ENCODE measurements around the gene ERAP2.

ERAP2 gene

DNA sequence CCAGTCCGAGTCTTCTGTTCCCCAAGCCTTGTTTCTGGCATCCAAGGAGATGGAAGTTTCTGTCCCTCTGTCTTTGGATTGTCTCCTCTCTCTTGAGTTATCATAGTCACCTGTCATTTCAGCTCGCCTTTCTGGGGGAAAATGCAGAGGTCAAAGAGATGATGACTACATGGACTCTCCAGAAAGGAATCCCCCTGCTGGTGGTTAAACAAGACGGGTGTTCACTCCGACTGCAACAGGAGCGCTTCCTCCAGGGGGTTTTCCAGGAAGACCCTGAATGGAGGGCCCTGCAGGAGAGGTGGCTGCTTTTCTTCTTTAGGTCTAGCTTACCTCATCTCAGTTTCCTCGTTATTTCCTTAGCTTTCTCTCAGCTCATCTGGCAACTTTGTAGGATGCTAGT is 25.1 kb downstream of the ERAP2 start:
- no peak overlapping the region for H3K27ac ChIP-seq
- TF ChIP-seq ZFX (IDR thresholded peaks at IDR 0.05) (no peak), CTCF (conservative IDR thresholded peaks at IDR 0.05) (no peak; the same call in 1 of the 2 replicates)

DNA sequence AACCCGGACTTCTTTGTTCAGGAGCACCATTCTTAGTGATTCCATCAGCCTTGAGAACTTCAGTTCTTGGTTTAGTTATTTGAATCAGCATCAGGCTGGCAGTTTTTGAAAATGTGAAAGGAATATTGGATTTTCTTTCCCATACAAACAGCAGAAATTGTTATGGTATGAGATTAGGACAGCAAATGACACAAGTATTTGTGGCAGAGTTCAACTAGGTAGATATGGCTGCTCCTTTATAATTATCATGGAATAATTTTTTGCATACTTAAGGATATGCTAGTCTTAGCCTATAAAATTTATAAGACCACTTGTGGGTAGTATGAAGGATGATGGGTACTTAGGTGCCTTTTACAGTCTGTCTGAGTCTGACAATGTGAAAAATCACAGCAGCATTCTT is 25.5 kb downstream of the ERAP2 start:
- no peak overlapping the region for H3K27ac ChIP-seq
- no peak for TF ChIP-seq ZFX (IDR thresholded peaks at IDR 0.05)
- no peak for TF ChIP-seq CTCF (conservative IDR thresholded peaks at IDR 0.05)

DNA sequence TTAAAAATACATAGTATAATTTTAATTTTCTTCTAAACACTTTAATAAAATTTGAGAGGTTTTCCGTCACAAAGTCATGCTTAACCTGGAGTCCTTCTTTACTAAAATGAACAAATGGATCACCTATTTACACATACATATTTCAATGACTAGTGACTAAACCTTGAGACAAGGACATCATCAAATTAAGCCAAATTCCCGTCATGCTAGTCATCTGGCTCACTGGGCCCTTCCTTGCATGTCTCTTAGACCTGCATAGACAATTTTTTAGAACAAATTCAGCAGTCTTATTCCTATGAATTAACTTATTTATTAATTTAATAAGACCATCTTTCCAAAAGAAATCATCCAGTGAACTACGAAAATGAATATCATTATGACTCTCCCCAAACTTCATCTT is 26.6 kb downstream of the ERAP2 start:
- H3K27ac ChIP-seq: no peak overlapping the region
- TF ChIP-seq ZFX (IDR thresholded peaks at IDR 0.05) (no peak), CTCF (conservative IDR thresholded peaks at IDR 0.05) (no peak)

DNA sequence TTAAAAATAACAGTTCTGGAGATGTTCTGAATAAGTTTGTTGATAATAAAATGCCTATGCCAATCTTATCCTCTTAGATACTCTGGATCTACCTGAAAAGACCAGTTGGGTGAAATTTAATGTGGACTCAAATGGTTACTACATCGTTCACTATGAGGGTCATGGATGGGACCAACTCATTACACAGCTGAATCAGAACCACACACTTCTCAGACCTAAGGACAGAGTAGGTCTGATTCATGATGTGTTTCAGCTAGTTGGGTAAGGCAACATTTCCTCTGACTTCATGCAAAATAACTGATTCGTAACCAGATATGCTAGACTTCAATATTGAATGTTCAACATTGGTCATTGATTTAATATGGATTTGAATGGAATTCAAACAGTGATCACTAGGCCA is 27.0 kb downstream of the ERAP2 start:
- no peak overlapping the region for H3K27ac ChIP-seq
- TF ChIP-seq ZFX (IDR thresholded peaks at IDR 0.05) (no peak), CTCF (conservative IDR thresholded peaks at IDR 0.05) (no peak)

DNA sequence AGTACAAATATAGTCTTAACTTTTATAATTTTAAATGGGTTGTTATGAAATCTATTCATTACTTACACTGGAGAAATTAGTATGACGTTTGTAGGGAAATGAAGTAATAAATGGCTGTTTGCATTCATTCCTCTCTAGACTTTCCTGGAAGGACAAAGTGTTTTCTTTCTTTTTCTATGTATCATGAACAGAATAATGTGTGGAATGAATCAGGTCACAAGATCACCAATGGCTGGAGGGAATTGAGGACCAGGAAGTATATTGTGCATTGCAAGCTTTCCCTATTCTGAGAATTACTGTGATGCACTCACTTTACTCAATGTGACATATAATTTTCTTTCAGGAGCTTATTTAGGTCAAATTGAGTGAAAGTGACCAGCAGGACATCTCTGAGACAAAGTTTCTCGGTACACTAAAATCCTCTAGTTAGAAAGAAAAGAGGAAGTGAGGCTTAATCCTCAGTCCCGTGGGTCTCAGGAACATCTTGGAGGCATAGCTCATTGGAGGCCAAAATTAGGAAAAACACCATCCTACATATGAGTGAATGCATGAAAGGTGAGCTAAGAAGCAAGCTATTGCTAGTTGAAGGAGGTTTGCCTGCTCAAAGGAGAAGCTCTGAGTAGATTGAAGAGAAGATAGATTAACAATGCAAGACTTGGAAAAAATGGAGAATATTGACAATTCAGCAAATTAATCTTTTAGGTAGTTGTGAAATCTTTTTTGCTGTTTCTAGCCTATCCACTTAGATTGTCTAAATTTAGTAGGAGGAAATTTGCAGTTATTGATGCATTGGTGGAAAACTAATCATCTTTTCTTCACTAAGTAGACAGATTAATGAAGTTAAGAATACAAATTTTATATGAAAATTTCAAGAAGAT is 28.0 kb downstream of the ERAP2 start:
- H3K27ac ChIP-seq: no peak overlapping the region
- TF ChIP-seq ZFX (IDR thresholded peaks at IDR 0.05): no peak
- no peak for TF ChIP-seq CTCF (conservative IDR thresholded peaks at IDR 0.05)

- TF ChIP-seq ZFX (IDR thresholded peaks at IDR 0.05) (no peak), CTCF (conservative IDR thresholded peaks at IDR 0.05) (no peak)
- H3K27ac ChIP-seq: no peak overlapping the region
Measured at GRCh38 chr5:96905864-96906263, 29.6 kb downstream of the ERAP2 start.

DNA sequence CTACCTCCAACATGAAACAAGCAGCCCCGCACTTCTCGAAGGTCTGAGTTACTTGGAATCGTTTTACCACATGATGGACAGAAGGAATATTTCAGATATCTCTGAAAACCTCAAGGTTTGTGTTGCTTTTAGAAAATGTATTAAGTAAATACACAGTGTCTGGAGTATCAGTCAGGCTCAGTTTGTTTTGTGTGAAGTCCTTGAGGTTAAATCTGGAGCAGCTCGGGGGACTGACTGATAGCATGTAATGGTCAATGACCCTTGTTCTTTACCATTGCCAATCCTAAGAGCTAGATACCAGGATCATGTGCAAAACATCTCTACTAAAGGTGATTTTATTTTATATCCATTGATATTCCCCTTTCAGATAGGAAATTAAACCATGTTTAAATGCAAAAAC is 32.7 kb downstream of the ERAP2 start:
- TF ChIP-seq CTCF (conservative IDR thresholded peaks at IDR 0.05) (no peak), ZFX (IDR thresholded peaks at IDR 0.05) (no peak)

More for the DNA sequence above, 32.7 kb downstream of the ERAP2 start:
- no peak overlapping the region for H3K27ac ChIP-seq
